HL-60 (cell line): ENCODE measurements around the gene GATM.
"Not testable (repeated sequence)": the region's sequence is repeated elsewhere in the genome, so short reads cannot be mapped to it uniquely, and the experiment has no call there.

ENCODE experiments used
- DNase-seq, 2 experiments: peaks; one replicate each; pipeline ENCODE4 v3.0.0-alpha.2; 2010 to 2020; ENCODE audit warnings: low read depth in 1 of 2, low spot score in 1 of 2
- H3K27ac ChIP-seq: fragments of 250-450 bp; sonication (Bioruptor Pico); replicated peaks from 2 replicates; pipeline ENCODE4 v1.5.1; 2020; ENCODE audit warnings: mild to moderate bottlenecking, moderate library complexity
- H3K27me3 ChIP-seq: fragments of 250-450 bp; sonication (Bioruptor Pico); 2 replicates; pipeline ENCODE4 v1.5.1; 2021; ENCODE audit warnings: mild to moderate bottlenecking, moderate library complexity; ENCODE audit not compliant: insufficient read depth, poor library complexity, severe bottlenecking
- H3K4me3 ChIP-seq: replicated peaks from 2 replicates; pipeline ENCODE4 v1.5.1; 2011; ENCODE audit warnings: mild to moderate bottlenecking, control low read depth, low read length; ENCODE audit not compliant: insufficient read depth
- CTCF ChIP-seq: IDR thresholded peaks from one replicate; pipeline ENCODE4 v1.5.1; 2011; ENCODE audit warnings: low read length, control low read depth, inconsistent platforms; ENCODE audit not compliant: insufficient read depth
- GABPA ChIP-seq: IDR thresholded peaks from 2 replicates; pipeline ENCODE4 v1.6.1; 2012; ENCODE audit warnings: low read depth
- POLR2AphosphoS5 ChIP-seq: IDR thresholded peaks from 2 replicates; pipeline ENCODE4 v1.6.1; 2012; ENCODE audit warnings: low read depth
- REST ChIP-seq: IDR thresholded peaks from 2 replicates; pipeline ENCODE4 v1.6.1; 2012; ENCODE audit warnings: low read depth; ENCODE audit not compliant: insufficient replicate concordance
- SPI1 ChIP-seq: IDR thresholded peaks from 2 replicates; pipeline ENCODE4 v1.6.1; 2012; ENCODE audit warnings: low read depth, mild to moderate bottlenecking, borderline replicate concordance

The GATM gene

DNA sequence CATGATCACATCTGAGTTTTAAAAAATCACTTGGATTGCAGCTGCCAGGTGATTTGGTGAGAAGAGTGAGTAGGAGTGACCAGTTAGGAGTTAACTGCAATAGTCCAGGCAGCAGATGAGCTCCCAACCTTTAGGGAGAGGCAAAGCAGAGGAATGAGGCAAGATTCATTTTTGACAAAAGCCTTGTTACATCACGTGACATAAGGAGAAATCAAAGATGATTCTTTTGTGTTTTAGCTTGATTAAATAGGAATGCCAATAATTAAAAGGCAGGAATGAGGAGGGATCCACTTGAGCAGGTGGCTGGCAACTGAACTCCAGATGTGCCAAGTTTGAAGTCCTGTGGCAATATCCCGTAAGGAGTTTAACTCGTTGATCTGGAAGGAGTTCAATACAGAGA is 2.5 kb downstream of the GATM start:
- DNase-seq: no peak
- TF ChIP-seq CTCF (no peak), REST (no peak), GABPA (no peak), SPI1 (no peak), POLR2AphosphoS5 (no peak)
- H3K4me3 ChIP-seq: no peak overlapping the region

GRCh38 chr15:45373976-45374375 is 4.4 kb downstream of the GATM start:
- no peak for DNase-seq
- TF ChIP-seq REST (no peak), SPI1 (no peak), CTCF (no peak), POLR2AphosphoS5 (no peak), GABPA (no peak)
- Histone ChIP-seq H3K27me3 (peaks cover 41% of the 10 kb centered on the region), H3K27ac (no peak overlapping the region), H3K4me3 (no peak overlapping the region)

More for the DNA sequence above, 2.5 kb downstream of the GATM start:
- Histone ChIP-seq H3K27ac (no peak overlapping the region), H3K27me3 (peaks cover 54% of the 10 kb centered on the region)

DNA sequence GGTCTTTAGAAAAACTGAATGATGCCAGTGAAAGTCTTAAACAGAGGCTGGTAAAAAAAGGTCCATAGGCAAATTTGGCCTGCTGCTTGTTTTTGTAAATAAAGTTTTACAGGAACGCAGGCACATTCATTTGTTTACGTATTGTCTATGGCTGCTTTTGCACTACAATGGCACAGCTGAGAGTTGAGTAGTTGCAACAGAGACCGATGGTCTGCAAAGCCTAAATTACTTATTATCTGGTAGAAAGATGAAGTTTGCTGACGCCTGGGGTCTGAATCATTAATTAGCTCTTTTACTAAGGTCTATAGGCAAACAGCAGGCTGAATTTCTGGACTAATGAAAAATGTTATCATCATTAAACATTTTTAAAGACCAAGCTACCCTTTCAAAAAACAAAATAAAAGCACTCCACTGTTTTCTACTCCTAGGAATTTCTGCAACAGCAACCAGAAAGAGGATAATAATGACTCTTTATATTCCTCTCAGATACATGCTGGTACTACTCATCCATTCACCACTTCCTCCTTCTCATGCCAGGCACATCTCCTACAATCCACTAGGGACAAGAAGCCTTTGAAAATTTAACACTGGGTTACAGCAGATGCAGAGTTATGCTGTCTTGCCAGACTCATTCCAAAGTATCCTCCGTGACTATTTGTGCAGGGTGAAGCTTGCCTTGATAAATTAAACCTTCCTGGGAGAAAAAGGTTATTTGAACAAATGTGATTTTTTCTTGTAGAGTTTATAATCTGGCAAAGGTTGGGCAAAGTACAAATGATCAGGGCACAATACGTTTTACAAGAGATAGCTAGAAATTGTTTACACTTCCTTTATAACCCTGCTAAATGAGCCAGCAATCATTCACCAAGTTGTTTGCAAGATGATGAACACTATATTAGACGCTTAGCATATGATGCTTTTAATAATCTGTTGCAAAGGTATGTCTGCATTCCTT is 6.0 kb downstream of the GATM start:
- Histone ChIP-seq H3K27me3 (peaks cover 28% of the 10 kb centered on the region), H3K4me3 (no peak overlapping the region), H3K27ac (no peak overlapping the region)
- no peak for DNase-seq
- TF ChIP-seq SPI1 (peak; percentile 65), GABPA (no peak)

DNA sequence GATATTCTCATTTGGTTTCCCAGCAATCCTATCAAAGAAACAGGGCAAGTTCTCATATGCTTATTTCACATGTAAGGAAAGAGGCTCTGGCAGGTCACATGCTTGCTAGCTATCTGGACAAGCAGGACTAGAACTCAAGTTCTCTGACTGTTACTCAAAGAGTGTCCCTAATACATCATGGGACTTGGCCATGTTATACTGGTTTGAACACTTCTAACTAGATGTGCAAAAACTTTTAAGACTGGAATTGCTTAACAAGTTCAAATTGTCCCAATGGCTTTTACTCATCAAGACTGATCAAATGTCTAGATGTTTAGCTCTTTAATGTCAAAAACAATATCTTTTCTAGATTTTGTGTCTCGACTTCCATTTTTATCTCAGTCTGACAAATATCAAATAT is 6.8 kb downstream of the GATM start:
- TF ChIP-seq GABPA (no peak), CTCF (no peak), POLR2AphosphoS5 (no peak), SPI1 (no peak), REST (no peak)
- Histone ChIP-seq H3K27ac (no peak overlapping the region), H3K27me3 (peaks cover 23% of the 10 kb centered on the region), H3K4me3 (no peak overlapping the region)
- no peak for DNase-seq

- H3K27me3 ChIP-seq: peaks cover 14% of the 10 kb centered on the region
- not testable (repeated sequence) for H3K4me3 ChIP-seq, H3K27ac ChIP-seq, DNase-seq
Measured at GRCh38 chr15:45370042-45370441, 8.3 kb downstream of the GATM start.
